HepG2 (cell line): ENCODE results near the gene ZNF606. TPM values are rescaled to one million over a fixed set of nuclear protein-coding genes. Genes with fewer than 3 reads are reported as not detected.

ENCODE experiments used
- ATAC-seq: fragments of 200-7000 bp; cut with Tn5 transposase; 3 replicates; pipeline ENCODE4 v1.9.1; 2020; ENCODE audit warnings: mild to moderate bottlenecking, moderate library complexity
- BruUV-seq: library from RNA; stranded (reverse); fragments of 400-500 nt; replicated peaks from 2 replicates; lab custom pipeline; 2021; lab: Mats Ljungman, UMichigan
- CTCF ChIA-PET: fragments of 300-600 bp; formaldehyde crosslinking; extraction: SDS; loops from one replicate; lab custom pipeline; 2021; ENCODE audit warnings: low total read pairs, inconsistent platforms, low intra/inter-chr PET ratio; lab: Yijun Ruan, JAX
- POLR2A ChIA-PET: fragments of 350-600 bp; sonication (Branson Sonifier 250); formaldehyde crosslinking; loops from one replicate; lab custom pipeline; 2020; ENCODE audit warnings: antibody characterized with exemption, inconsistent platforms; lab: Yijun Ruan, JAX
- DNase-seq: peaks from one replicate; pipeline ENCODE4 v3.0.0-alpha.2; 2015; ENCODE audit warnings: low spot score
- FAIRE-seq: peaks from 3 replicates; lab custom pipeline; 2011; peaks lifted over from hg19 to GRCh38; lab: Jason Lieb, UNC
- H2AFZ ChIP-seq: one replicate; pipeline ENCODE4 v1.6.1; 2011; ENCODE audit warnings: low read length, inconsistent platforms
- H3K27ac ChIP-seq: fragments of 300-600 bp; 3 replicates; pipeline ENCODE4 v1.8.0; 2011; ENCODE audit warnings: mixed run types, mild to moderate bottlenecking, mixed read lengths, low read length, inconsistent platforms; ENCODE audit not compliant: insufficient read depth; ENCODE audit errors: extremely low read length
- H3K27me3 ChIP-seq, 2 experiments: fragments of 200-600 bp in 1 of 2; 2 replicates in 1 of 2; 3 replicates in 1 of 2; pipeline versions ENCODE4 v1.6.0 to v1.8.0; 2011; ENCODE audit warnings: low read length in 2 of 2, mild to moderate bottlenecking in 2 of 2, moderate library complexity in 2 of 2, inconsistent platforms in 1 of 2; ENCODE audit not compliant: insufficient read depth in 2 of 2, control insufficient read depth in 1 of 2
- H3K36me3 ChIP-seq, 2 experiments: fragments of 200-600 bp in 1 of 2; replicated peaks in 1 of 2; 2 replicates in 1 of 2; 3 replicates in 1 of 2; pipeline versions ENCODE4 v1.5.1 to v1.8.0; 2011; ENCODE audit warnings: low read length in 2 of 2, inconsistent platforms in 1 of 2; ENCODE audit not compliant: insufficient read depth in 2 of 2, control insufficient read depth in 1 of 2
- H3K4me1 ChIP-seq: 2 replicates; pipeline ENCODE4 v1.5.1; 2012; ENCODE audit warnings: low read length, inconsistent platforms; ENCODE audit not compliant: insufficient read depth
- H3K4me2 ChIP-seq: 2 replicates; pipeline ENCODE4 v1.6.0; 2011; ENCODE audit warnings: low read depth, low read length, inconsistent platforms
- H3K4me3 ChIP-seq, 3 experiments: fragments of 200-600 bp in 1 of 3; sonication (generic), shearing (Covaris generic) in 1 of 3; replicated peaks in 1 of 3; 2 replicates each; pipeline ENCODE4 v1.5.1; 2011 to 2016; ENCODE audit warnings: low read length in 3 of 3, inconsistent platforms in 2 of 3, low read depth in 2 of 3, mild to moderate bottlenecking in 2 of 3, control low read depth in 1 of 3, mixed read lengths in 1 of 3; ENCODE audit not compliant: insufficient read depth in 1 of 3
- H3K79me2 ChIP-seq: one replicate; pipeline ENCODE4 v1.6.1; 2011; ENCODE audit warnings: low read length, inconsistent platforms; ENCODE audit not compliant: insufficient read depth
- H3K9ac ChIP-seq: 2 replicates; pipeline ENCODE4 v1.6.0; 2011; ENCODE audit warnings: mild to moderate bottlenecking, low read depth, low read length, inconsistent platforms; ENCODE audit not compliant: insufficient read depth
- H3K9me3 ChIP-seq: 2 replicates; pipeline ENCODE4 v1.5.1; 2012; ENCODE audit warnings: mild to moderate bottlenecking, low read length
- H4K20me1 ChIP-seq: 2 replicates; pipeline ENCODE4 v1.6.0; 2011; ENCODE audit warnings: inconsistent platforms, mild to moderate bottlenecking, low read length, moderate library complexity; ENCODE audit not compliant: insufficient read depth
- AHDC1 ChIP-seq: sonication (generic); formaldehyde crosslinking; IDR thresholded peaks from 2 replicates; pipeline ENCODE4 v1.5.1; 2020; ENCODE audit warnings: mild to moderate bottlenecking, missing genetic modification reagents, borderline replicate concordance
- DZIP1 ChIP-seq: sonication (generic); formaldehyde crosslinking; IDR thresholded peaks from 2 replicates; pipeline ENCODE4 v1.5.0; 2020; ENCODE audit warnings: mild to moderate bottlenecking, missing genetic modification reagents
- E2F5 ChIP-seq: sonication (generic); formaldehyde crosslinking; conservative IDR thresholded peaks from 2 replicates; pipeline ENCODE4 v1.4.0; 2020; ENCODE audit warnings: missing genetic modification reagents
- ETV6 ChIP-seq: sonication (generic); formaldehyde crosslinking; conservative IDR thresholded peaks from 2 replicates; pipeline ENCODE4 v1.4.0; 2020; ENCODE audit warnings: missing genetic modification reagents
- HCFC1 ChIP-seq: fragments of 150-350 bp; IDR thresholded peaks from 2 replicates; pipeline ENCODE4 v1.6.1; 2014; ENCODE audit warnings: low read depth, low read length
- HMGXB4 ChIP-seq, 2 experiments: sonication (generic) in 1 of 2; formaldehyde crosslinking in 1 of 2; IDR thresholded peaks; 2 replicates each; pipeline versions ENCODE4 v1.4.0 to v1.6.1; 2018 to 2020; ENCODE audit warnings: missing genetic modification reagents in 2 of 2, borderline replicate concordance in 1 of 2, low read depth in 1 of 2, mild to moderate bottlenecking in 1 of 2, missing biosample characterization in 1 of 2
- KDM1A ChIP-seq: IDR thresholded peaks from 2 replicates; pipeline ENCODE4 v1.6.1; 2016; ENCODE audit warnings: missing compliant biosample characterization
- SAFB2 ChIP-seq: sonication (generic); formaldehyde crosslinking; IDR thresholded peaks from 2 replicates; pipeline ENCODE4 v1.5.1; 2020; ENCODE audit warnings: missing genetic modification reagents, low read depth, mild to moderate bottlenecking, borderline replicate concordance
- ZFP36L2 ChIP-seq: sonication (generic); formaldehyde crosslinking; IDR thresholded peaks from 2 replicates; pipeline ENCODE4 v1.4.0; 2020; ENCODE audit warnings: missing genetic modification reagents
- ZNF207 ChIP-seq: fragments of 450-650 bp; IDR thresholded peaks from 2 replicates; pipeline ENCODE4 v1.6.1; 2016; ENCODE audit warnings: antibody characterized with exemption, borderline replicate concordance
- ZNF263 ChIP-seq: sonication (generic); formaldehyde crosslinking; IDR thresholded peaks from 2 replicates; pipeline ENCODE4 v1.4.0; 2020; ENCODE audit warnings: missing genetic modification reagents
- ZNF530 ChIP-seq: sonication (generic); formaldehyde crosslinking; IDR thresholded peaks from 2 replicates; pipeline ENCODE4 v1.5.0; 2020; ENCODE audit warnings: low read depth, mild to moderate bottlenecking, missing genetic modification reagents
- WGBS: methylation state at CpG from one replicate; pipeline ENCODE4 v1.1.6; 2017; ENCODE audit warnings: low lambda C conversion rate; 5-methylcytosine and 5-hydroxymethylcytosine counted together
- in situ Hi-C: cut with HindIII; loops from 2 replicates; pipeline ENCODE4 v1.10.0; 2017; ENCODE audit warnings: low pct_unique_long_range_greater_than_20kb; ENCODE audit not compliant: extremely low pct_ligation_motif_present
- intact Hi-C: fragments of 100-400 bp; cut with micrococcal nuclease; formaldehyde crosslinking; loops from one replicate; pipeline ENCODE4 v1.10.0; 2022; ENCODE audit not compliant: unreplicated experiment
- polyA plus RNA-seq, 8 experiments: library from polyadenylated mRNA; depleted of rRNA in 3 of 8; stranded (reverse) in 7 of 8; unstranded in 1 of 8; fragments of >200 nt; fragmentation: Illumina TruSeq in 4 of 8; extraction: Trizol in 4 of 8; gene quantifications; 2 replicates each; pipeline versions ENCODE4 v1.2.1 to v1.2.3, GENCODE V29; 2011 to 2016; ENCODE audit warnings: low read depth in 4 of 8, missing spikeins in 1 of 8, mixed read lengths in 1 of 8; ENCODE audit not compliant: insufficient read depth in 1 of 8
- total RNA-seq, 5 experiments: library from RNA; depleted of rRNA; stranded (reverse); fragments of >200 nt; fragmentation: Illumina TruSeq; extraction: Trizol; gene quantifications; 2 replicates each; pipeline ENCODE4 v1.2.3, GENCODE V29; 2016; ENCODE audit warnings: low read depth in 1 of 5

Gene ZNF606
- total and polyA plus RNA-seq, 2 of the 13 experiments (the other 11 are each of a cell fraction or from before 2014, with no cell fraction given) = 4.2 to 14.8 TPM

GRCh38 chr19:58024661-58025060, 22.0 kb upstream of the ZNF606 start (continued):
- no peak for TF ChIP-seq AHDC1 (CRISPR knock-in tag)
- no peak for TF ChIP-seq ZNF530 (CRISPR knock-in tag)
- no peak for TF ChIP-seq HCFC1

- Histone ChIP-seq H3K4me1 (no peaks in the 10 kb centered on the region), H3K9me3 (peaks cover 50% of the 10 kb centered on the region), H3K27ac (no peak overlapping the region), H3K4me3 (no peak overlapping the region), H3K27me3 (no peaks in the 10 kb centered on the region), H3K79me2 (no peaks in the 10 kb centered on the region), H2AFZ (no peak overlapping the region), H3K4me2 (peak overlapping the region; percentile 32; the same call in 1 of the 2 replicates), H3K36me3 (no peaks in the 10 kb centered on the region), H3K9ac (no peak overlapping the region), H4K20me1 (no peaks in the 10 kb centered on the region)
- intact Hi-C loops = loop anchor here (1.0 kb wide), 1 partner anchor 133 kb away; no protein-coding TSS in a partner anchor
- ATAC-seq (no peak), FAIRE-seq (no peak), DNase-seq (no peak)
- WGBS = 21% methylated on average over 4 of the region's 4 CpGs
- ChIA-PET POLR2A (interaction anchor here (0.8 to 0.9 kb wide), 2 partner anchors 128 to 132 kb away, joined by 3 read pairs; partner anchors contain the start of gene ZNF329), CTCF (interaction anchor here (1.6 kb wide), 1 partner anchor 133 kb away, joined by 11 read pairs; no protein-coding TSS in a partner anchor)
- no TSS peak for BruUV-seq
- in situ Hi-C loops = no loop called here
- no peak for TF ChIP-seq HMGXB4 (CRISPR knock-in tag; IDR thresholded peaks at IDR 0.05; ENCODE audit: borderline replicate concordance in 1 of 2, low read depth in 1 of 2)
- no peak for TF ChIP-seq KDM1A (CRISPR knock-in tag)
- no peak for TF ChIP-seq ETV6 (CRISPR knock-in tag)
- no peak for TF ChIP-seq DZIP1
- no peak for TF ChIP-seq ZNF263
- no peak for TF ChIP-seq E2F5 (CRISPR knock-in tag)
- no peak for TF ChIP-seq ZNF207
- no peak for TF ChIP-seq ZFP36L2 (CRISPR knock-in tag)
- no peak for TF ChIP-seq SAFB2
These were observed 19.7 kb upstream of the ZNF606 start for GRCh38 chr19:58022283-58022660.
